HG03354 (cell line): ENCODE measurements around the gene GNG12.
"Not testable (repeated sequence)": the region's sequence is repeated elsewhere in the genome, so short reads cannot be mapped to it uniquely, and the experiment has no call there.

ENCODE experiments used
- ATAC-seq: cut with Tn5 transposase; IDR thresholded peaks from one replicate; pipeline ENCODE4 v1.9.1; 2021; ENCODE audit warnings: mild to moderate bottlenecking; ENCODE audit not compliant: unreplicated experiment, poor library complexity, severe bottlenecking

The GNG12 gene

DNA sequence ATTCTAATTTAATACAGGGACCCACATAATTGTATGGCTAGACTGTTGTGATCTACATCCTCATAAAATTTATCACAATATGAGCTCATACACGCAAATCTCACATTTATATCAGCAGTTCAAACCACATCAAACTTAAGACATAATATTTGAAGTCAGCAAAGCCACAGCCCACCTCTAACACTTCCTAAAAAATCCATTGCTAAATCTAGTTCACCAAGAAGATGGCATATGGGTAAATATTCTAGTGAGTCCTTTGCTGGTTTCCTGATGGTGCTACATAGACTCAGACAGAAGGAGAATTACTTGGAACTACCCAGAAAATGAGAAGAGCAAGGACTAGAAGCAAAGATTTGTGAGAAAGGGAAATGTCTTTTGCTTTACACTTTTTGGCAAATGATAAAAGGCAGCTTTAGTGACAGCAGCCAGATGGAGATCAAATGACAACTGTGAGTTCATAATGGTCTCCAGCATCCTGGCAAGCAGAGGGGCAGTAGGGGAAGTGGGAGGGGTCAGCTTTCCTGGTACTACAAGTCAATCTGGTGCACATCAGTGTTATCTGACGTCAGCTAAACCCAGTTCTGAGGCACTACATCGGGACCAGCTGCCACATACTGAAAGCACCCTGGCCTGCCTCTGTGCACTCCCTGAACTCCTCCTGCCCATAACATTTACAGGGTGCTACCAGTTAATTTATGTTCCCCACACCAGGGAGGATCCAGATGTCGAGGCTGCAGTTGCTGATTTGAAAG lies 158.8 kb downstream of the GNG12 start:
- ATAC-seq = peak; percentile 53

- no peak for ATAC-seq
Measured at GRCh38 chr1:67673468-67674201, 159.6 kb downstream of the GNG12 start.

GRCh38 chr1:67672260-67672803 lies 160.9 kb downstream of the GNG12 start:
- ATAC-seq = no peak

GRCh38 chr1:67668660-67669059 lies 164.6 kb downstream of the GNG12 start:
- no peak for ATAC-seq

- ATAC-seq = no peak
Measured at GRCh38 chr1:67666636-67667035, 166.6 kb downstream of the GNG12 start.

DNA sequence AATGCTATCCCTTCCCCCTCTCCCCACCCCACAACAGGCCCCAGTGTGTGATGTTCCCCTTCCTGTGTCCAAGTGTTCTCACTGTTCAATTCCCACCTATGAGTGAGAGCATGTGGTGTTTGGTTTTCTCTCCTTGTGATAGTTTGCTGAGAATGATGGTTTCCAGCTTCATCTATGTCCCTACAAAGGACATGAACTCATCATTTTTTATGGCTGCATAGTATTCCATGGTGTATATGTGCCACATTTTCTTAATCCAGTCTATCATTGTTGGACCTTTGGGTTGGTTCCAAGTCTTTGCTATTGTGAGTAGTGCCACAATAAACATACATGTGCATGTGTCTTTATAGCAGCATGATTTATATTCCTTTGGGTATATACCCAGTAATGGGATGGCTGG lies 168.0 kb downstream of the GNG12 start:
- not testable (repeated sequence) for ATAC-seq

DNA sequence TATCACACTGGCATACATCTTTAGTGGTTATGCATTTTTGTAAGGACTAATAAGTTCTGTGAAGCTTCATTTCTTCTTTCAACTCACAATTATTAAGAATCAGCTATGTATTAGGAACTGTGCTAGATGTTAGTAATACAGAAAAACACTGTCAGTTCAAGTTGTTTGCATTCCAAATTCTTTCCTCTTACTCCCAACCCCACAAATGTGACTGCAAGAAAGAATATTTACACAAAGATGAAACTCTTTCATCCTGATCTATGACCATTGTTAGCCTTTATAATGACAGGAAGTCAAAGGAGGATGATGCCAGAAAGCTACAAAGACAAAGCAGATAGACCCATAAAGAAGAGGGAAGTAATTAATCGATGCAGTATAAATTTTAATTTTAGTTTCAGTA lies 169.2 kb downstream of the GNG12 start:
- ATAC-seq = no peak

DNA sequence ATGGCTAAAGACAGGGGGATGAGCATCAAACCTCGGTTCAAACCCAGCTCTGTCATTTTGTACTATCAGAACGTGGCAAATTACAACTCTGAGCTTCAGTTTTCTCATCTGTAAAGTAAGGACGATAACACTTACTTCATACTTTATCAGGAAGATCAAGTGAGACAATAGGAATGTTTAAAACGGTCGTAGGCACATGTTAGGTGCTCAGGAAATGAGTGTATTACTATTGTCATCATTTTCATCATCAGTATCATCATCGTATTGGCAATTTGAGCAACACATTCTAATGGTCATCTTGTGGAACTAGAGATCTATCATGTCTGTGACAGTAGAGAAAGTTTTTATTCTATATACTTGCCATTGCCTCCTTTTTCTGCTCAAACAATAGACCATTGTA lies 170.4 kb downstream of the GNG12 start:
- no peak for ATAC-seq

DNA sequence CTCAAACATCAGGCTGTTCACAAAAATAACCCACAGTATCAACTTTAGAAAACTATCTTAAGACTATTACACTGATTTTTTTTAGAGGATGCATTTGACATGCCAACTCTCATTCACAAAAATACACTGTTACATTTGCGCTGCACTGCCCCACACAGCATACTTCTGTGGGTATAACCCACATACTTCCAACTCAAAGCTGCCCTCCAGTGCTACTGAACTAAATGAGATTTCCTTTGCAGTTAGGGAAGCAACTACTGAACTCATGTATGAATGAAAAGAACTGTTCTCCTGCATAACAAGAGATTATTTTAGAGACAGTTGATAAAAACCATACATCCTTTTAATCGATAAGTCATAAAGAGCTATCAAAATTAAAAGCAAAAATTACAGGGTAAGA lies 174.0 kb downstream of the GNG12 start:
- ATAC-seq = no peak

DNA sequence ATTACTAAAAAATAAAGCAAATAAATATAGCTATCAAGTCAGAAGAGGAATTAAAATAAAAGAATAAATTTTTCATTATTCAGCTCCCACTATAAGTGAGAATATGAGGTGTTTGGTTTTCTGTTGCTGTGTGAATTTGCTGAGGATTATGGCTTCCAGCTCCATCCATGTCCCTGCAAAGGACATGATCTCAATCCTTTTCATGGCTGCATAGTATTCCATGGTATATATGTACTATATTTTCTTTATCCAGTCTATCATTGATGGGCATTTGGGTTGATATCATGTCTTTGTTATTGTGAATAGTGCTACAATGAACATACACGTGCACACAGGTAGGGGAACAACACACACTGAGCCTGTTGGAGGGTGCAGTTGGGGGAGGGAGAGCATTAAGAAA lies 176.1 kb downstream of the GNG12 start:
- ATAC-seq = not testable (repeated sequence)

- no peak for ATAC-seq
Measured at GRCh38 chr1:67655581-67655980, 177.7 kb downstream of the GNG12 start.

DNA sequence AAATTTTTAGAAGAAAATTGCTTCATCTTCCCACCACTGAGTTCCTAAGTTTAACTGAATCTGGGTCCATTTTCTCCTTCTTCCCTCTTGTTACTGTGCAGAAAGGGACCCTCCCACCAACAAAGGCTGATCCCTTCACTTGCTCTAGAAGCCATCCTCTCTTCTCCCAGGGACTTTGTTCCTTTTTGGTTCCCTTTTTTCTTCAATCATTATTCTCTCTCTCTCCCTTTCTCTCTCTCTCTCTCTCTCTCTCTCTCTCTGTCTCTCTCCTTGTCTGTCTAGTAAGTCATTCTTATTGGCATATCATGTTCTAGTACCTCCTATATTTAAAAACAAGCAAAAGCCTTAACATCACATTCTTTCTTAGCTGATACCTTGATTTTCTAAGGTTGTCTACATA lies 180.0 kb downstream of the GNG12 start:
- no peak for ATAC-seq

DNA sequence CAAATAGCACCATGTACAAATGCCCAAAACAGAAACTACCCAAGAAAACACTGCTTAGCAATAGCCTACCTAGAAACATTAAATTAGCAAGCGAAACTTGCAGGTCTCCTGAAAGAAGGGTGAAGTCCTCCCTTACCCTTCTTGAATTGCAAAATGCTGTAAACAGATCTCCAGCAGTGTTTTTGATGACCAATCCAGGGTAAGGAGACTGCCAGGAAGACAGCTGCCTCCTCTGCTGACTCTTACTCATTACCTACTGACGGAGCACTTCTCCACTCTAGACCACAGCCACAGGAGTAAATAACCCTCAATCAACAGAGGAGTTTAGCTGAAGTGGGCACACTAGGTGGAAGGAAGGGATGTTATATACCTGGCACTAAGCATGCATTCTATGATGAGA lies 180.5 kb downstream of the GNG12 start:
- peak; percentile 55 for ATAC-seq
